ENCODE results near the gene RHOG. TPM values are rescaled to one million over a fixed set of nuclear protein-coding genes. Genes with fewer than 3 reads are reported as not detected.

RHOG gene
- total and polyA plus RNA-seq, 9 donors = 23.3 to 49.2 (median 39.6) TPM

DNA sequence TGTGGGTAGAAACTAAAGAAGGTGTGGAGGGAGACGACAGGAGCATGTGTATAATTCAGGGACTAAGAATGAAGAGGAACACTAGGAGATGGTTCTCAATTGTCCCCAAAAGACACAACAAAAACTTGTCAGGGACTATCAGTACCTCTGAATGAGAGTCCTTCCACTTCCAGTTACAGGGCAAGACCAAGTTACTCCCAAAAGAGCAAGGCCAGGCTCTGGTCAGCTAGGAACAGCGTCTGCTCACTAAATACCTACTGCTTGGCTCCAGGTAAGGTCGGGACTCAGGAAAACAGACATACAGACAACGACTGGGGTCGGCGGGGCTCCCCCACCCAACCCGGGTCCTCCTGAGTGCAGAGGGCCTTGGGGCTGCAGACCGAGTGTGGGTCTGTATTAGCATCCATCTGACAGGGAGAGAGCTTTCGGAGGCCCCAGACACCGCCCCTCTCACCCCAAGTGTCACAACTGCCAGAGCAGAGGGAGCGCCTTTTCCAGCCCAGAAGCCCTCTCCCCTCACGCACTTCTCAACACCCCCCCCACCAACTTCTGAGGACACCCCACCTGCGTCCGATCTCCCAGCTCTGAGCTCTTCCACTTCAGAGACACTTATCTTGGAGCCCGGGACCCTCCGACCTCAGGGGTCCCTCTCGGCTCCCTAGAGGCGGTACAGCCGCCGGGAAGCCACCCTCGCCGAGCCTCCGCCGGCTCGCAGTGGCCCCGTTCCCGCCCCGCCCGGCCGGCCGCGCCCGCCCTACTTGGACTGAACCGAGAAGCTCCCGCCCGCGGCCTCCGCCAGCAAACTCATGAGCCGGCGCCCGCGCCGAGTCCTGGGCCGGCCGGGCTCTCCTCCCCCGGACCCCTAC, 522 bp downstream of the RHOG start:
- no peak for TF ChIP-seq EP300 (IDR thresholded peaks at IDR 0.05)
- no peak for TF ChIP-seq POLR2A (IDR thresholded peaks at IDR 0.05)
- TF ChIP-seq, protein P1, sequence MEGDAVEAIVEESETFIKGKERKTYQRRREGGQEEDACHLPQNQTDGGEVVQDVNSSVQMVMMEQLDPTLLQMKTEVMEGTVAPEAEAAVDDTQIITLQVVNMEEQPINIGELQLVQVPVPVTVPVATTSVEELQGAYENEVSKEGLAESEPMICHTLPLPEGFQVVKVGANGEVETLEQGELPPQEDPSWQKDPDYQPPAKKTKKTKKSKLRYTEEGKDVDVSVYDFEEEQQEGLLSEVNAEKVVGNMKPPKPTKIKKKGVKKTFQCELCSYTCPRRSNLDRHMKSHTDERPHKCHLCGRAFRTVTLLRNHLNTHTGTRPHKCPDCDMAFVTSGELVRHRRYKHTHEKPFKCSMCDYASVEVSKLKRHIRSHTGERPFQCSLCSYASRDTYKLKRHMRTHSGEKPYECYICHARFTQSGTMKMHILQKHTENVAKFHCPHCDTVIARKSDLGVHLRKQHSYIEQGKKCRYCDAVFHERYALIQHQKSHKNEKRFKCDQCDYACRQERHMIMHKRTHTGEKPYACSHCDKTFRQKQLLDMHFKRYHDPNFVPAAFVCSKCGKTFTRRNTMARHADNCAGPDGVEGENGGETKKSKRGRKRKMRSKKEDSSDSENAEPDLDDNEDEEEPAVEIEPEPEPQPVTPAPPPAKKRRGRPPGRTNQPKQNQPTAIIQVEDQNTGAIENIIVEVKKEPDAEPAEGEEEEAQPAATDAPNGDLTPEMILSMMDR (IDR thresholded peaks at IDR 0.05) = no peak
- intact Hi-C loops (cut with DNase I) = loop anchor here in 2 of 4 donors (5.0 to 10.0 kb wide), 2 partner anchors 43 to 45 kb away; partner anchors contain the start of gene NUP98 (in 2 of the 2)
- WGBS, 3 donors = 1 to 3% (median 3%) methylated on average over 20 to 46 of the region's 46 CpGs

DNA sequence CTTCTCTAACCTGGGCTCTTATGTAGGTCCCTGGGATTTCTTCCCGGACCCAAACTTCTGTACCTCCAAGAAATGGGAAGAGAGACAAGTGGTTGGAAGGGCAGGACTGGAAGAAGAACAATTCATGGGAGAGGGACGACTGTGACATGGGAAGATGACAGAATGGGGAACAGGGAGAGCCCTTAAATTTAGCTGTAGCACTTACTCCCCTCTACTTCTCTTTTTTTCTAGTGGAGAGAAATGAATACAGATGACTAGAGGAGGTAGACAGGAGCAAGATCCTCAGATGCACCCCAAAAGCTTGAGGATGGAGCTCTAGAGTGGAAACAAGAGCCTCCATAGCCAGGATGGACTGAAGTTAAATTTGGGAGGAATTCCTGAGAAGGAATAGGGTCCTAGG, 2.3 kb downstream of the RHOG start:
- Histone ChIP-seq H3K27ac (no peak overlapping the region), H3K9me3 (no peaks in the 10 kb centered on the region), H3K4me3 (no peak overlapping the region), H3K27me3 (no peaks in the 10 kb centered on the region), H3K4me1 (ENCODE audit: insufficient read depth) (peaks cover 19% of the 10 kb centered on the region), H3K36me3 (no peaks in the 10 kb centered on the region)
- intact Hi-C loops (cut with DNase I) = loop anchor here in 1 of 4 donors (5.0 kb wide), 1 partner anchor 41 kb away; the partner anchor contains the start of gene NUP98
- 81 to 95% (median 91%) methylated on average over 2 of the region's 2 CpGs for WGBS, 3 donors
- no peak for DNase-seq
- TF ChIP-seq, protein P1 (IDR thresholded peaks at IDR 0.05) = no peak
- TF ChIP-seq EP300 (IDR thresholded peaks at IDR 0.05) (no peak), POLR2A (IDR thresholded peaks at IDR 0.05) (no peak)

More for the DNA sequence above, 522 bp downstream of the RHOG start:
- Histone ChIP-seq H3K36me3 (no peaks in the 10 kb centered on the region), H3K4me3 (peak overlapping the region; percentile 96), H3K4me1 (ENCODE audit: insufficient read depth) (peaks cover 17% of the 10 kb centered on the region), H3K27me3 (no peaks in the 10 kb centered on the region), H3K9me3 (no peaks in the 10 kb centered on the region), H3K27ac (peak overlapping the region; percentile 92 to 96)
- DNase-seq = peak in 2 of 5 donors; percentile 42 to 47

DNA sequence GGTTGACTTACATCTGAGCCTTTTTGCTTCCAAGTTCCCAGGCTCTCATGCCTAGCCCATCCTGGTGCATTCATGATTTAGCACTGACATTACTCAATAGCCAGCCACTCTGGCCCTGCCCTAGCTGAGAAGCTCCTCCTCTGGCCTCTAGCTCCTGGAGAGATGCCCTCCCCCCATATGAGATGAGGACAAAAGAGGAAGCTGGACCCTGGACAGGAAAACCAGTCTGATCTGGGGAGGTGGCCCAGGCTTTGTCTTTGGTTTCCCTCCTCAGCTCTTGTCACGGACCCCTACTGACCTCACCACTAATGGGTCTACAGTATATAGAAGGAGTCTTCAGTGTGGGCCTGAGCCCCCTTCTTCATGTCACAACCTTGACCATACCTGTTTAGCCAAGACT, 3.0 kb downstream of the RHOG start:
- no peaks in the 10 kb centered on the region for H3K36me3 ChIP-seq
- intact Hi-C loops (cut with DNase I) = loop anchor here in 1 of 4 donors (5.0 kb wide), 1 partner anchor 40 kb away; the partner anchor contains the start of gene NUP98
- WGBS, 3 donors = 88 to 95% (median 92%) methylated on average over 1 of the region's 1 CpG
- H3K9me3 ChIP-seq = no peaks in the 10 kb centered on the region
- peaks cover 19% of the 10 kb centered on the region for H3K4me1 ChIP-seq (ENCODE audit: insufficient read depth)
- no peak overlapping the region for H3K4me3 ChIP-seq
- DNase-seq = no peak
- no peaks in the 10 kb centered on the region for H3K27me3 ChIP-seq
- no peak overlapping the region for H3K27ac ChIP-seq
- TF ChIP-seq, protein P1 (IDR thresholded peaks at IDR 0.05) = no peak
- TF ChIP-seq EP300 (IDR thresholded peaks at IDR 0.05) (no peak), POLR2A (IDR thresholded peaks at IDR 0.05) (no peak)

DNA sequence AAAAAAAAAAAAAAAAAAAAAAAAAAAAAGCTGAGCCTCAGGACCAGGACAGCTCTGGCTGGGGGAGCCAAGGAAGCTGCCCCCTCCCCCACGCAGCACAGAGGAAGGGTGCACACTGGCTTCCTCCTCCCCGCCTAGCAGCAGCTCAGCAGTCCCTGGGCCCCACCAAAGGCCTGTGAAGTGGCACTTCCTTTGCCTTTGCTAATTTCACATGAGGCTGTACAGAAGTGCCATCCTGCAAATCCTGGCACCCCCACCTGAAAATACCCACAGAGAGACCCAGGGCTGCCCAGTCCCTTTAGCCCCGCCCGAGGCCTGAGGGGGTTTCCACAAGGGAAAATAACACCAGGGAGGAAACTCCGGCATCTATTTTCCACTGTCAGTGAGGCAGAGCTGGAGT, 3.9 kb downstream of the RHOG start:
- no peak for TF ChIP-seq EP300 (IDR thresholded peaks at IDR 0.05)
- TF ChIP-seq, protein P1 (IDR thresholded peaks at IDR 0.05) = no peak
- TF ChIP-seq POLR2A (IDR thresholded peaks at IDR 0.05) = no peak
- DNase-seq = no peak
- H3K4me1 ChIP-seq (ENCODE audit: insufficient read depth) = peaks cover 17% of the 10 kb centered on the region
- intact Hi-C loops (cut with DNase I) = loop anchor here in 1 of 4 donors (5.0 kb wide), 1 partner anchor 40 kb away; the partner anchor contains the start of gene NUP98
- no peak overlapping the region for H3K27ac ChIP-seq
- 57 to 64% (median 60%) methylated on average over 5 of the region's 5 CpGs for WGBS, 3 donors
- no peaks in the 10 kb centered on the region for H3K9me3 ChIP-seq
- H3K27me3 ChIP-seq = no peaks in the 10 kb centered on the region
- H3K36me3 ChIP-seq = no peaks in the 10 kb centered on the region
- no peak overlapping the region for H3K4me3 ChIP-seq
